Measurements from ENCODE around the gene KRT75.

KRT75 gene

DNA sequence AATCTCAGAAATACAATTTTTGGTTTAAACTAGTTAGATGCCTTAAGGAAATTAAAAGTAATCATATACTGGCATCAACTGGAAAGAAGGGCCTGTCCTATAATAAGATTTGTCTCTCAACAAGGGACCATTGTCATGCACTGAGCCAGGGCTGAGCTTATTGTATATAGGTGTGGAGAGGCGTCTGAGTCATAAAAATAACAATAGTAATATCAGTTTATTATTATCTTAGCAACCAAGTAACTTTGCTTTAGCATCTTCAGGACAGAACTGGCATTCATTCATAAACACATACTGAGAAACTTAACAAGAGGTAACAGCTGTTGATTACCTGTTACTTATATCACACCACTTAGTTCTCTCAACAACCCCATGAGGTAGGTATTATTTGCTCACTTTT lies 7.1 kb downstream of the KRT75 start:
- TF ChIP-seq CREB1 (IDR thresholded peaks at IDR 0.05; ENCODE audit: low read depth) (no peak), NFIC (IDR thresholded peaks at IDR 0.05) (no peak), EGR1 (IDR thresholded peaks at IDR 0.05) (no peak), ZBTB7A (IDR thresholded peaks at IDR 0.05; ENCODE audit: low read depth) (no peak), MAX (IDR thresholded peaks at IDR 0.05) (no peak), FOXM1 (IDR thresholded peaks at IDR 0.05; ENCODE audit: borderline replicate concordance, low read depth) (no peak), RAD21 (IDR thresholded peaks at IDR 0.05; ENCODE audit: low read depth) (no peak), TEAD4 (IDR thresholded peaks at IDR 0.05) (no peak), CEBPB (IDR thresholded peaks at IDR 0.05) (no peak), EP300 (IDR thresholded peaks at IDR 0.05; ENCODE audit: borderline replicate concordance) (no peak)
- TF ChIP-seq, protein P1, sequence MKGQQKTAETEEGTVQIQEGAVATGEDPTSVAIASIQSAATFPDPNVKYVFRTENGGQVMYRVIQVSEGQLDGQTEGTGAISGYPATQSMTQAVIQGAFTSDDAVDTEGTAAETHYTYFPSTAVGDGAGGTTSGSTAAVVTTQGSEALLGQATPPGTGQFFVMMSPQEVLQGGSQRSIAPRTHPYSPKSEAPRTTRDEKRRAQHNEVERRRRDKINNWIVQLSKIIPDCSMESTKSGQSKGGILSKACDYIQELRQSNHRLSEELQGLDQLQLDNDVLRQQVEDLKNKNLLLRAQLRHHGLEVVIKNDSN (IDR thresholded peaks at IDR 0.05): no peak
- TF ChIP-seq, protein P2, sequence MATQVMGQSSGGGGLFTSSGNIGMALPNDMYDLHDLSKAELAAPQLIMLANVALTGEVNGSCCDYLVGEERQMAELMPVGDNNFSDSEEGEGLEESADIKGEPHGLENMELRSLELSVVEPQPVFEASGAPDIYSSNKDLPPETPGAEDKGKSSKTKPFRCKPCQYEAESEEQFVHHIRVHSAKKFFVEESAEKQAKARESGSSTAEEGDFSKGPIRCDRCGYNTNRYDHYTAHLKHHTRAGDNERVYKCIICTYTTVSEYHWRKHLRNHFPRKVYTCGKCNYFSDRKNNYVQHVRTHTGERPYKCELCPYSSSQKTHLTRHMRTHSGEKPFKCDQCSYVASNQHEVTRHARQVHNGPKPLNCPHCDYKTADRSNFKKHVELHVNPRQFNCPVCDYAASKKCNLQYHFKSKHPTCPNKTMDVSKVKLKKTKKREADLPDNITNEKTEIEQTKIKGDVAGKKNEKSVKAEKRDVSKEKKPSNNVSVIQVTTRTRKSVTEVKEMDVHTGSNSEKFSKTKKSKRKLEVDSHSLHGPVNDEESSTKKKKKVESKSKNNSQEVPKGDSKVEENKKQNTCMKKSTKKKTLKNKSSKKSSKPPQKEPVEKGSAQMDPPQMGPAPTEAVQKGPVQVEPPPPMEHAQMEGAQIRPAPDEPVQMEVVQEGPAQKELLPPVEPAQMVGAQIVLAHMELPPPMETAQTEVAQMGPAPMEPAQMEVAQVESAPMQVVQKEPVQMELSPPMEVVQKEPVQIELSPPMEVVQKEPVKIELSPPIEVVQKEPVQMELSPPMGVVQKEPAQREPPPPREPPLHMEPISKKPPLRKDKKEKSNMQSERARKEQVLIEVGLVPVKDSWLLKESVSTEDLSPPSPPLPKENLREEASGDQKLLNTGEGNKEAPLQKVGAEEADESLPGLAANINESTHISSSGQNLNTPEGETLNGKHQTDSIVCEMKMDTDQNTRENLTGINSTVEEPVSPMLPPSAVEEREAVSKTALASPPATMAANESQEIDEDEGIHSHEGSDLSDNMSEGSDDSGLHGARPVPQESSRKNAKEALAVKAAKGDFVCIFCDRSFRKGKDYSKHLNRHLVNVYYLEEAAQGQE (IDR thresholded peaks at IDR 0.05; ENCODE audit: low read depth): no peak

GRCh38 chr12:52426034-52426433 lies 8.1 kb downstream of the KRT75 start:
- TF ChIP-seq EP300 (IDR thresholded peaks at IDR 0.05; ENCODE audit: borderline replicate concordance) (no peak), TAF1 (IDR thresholded peaks at IDR 0.05; ENCODE audit: low read depth) (no peak), CREB1 (IDR thresholded peaks at IDR 0.05; ENCODE audit: low read depth) (no peak), EGR1 (IDR thresholded peaks at IDR 0.05) (no peak), TEAD4 (IDR thresholded peaks at IDR 0.05) (no peak), FOXM1 (IDR thresholded peaks at IDR 0.05; ENCODE audit: borderline replicate concordance, low read depth) (no peak), NFIC (IDR thresholded peaks at IDR 0.05) (no peak), TCF12 (IDR thresholded peaks at IDR 0.05; ENCODE audit: low read depth) (no peak), ZBTB7A (IDR thresholded peaks at IDR 0.05; ENCODE audit: low read depth) (no peak), YY1 (IDR thresholded peaks at IDR 0.05; ENCODE audit: low read depth) (no peak), MAX (IDR thresholded peaks at IDR 0.05) (no peak), CEBPB (IDR thresholded peaks at IDR 0.05) (no peak), RAD21 (IDR thresholded peaks at IDR 0.05; ENCODE audit: low read depth) (no peak)
- TF ChIP-seq, protein P1 (IDR thresholded peaks at IDR 0.05): no peak
- TF ChIP-seq, protein P2 (IDR thresholded peaks at IDR 0.05; ENCODE audit: low read depth): no peak

DNA sequence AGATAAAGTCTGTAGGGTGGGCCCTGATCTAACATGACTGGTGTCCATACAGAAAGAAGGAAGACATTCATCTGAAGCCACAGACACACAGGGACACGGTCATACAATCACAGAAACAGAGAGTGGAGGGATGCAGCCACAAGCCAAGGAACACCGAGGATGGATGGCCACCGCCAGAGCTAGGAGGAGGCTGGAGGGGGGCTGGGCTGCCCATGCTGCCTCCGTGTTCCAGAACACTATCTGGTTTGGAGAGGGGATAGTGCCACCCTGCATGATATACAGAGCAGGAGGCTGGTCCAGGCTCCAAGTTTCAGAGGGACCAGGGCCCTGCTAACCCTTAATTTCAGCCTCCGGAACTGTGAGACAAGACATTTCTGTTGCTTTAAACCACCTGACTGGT lies 8.7 kb downstream of the KRT75 start:
- TF ChIP-seq ZBTB7A (IDR thresholded peaks at IDR 0.05; ENCODE audit: low read depth) (no peak), YY1 (IDR thresholded peaks at IDR 0.05; ENCODE audit: low read depth) (no peak), CREB1 (IDR thresholded peaks at IDR 0.05; ENCODE audit: low read depth) (no peak), TAF1 (IDR thresholded peaks at IDR 0.05; ENCODE audit: low read depth) (no peak), TCF12 (IDR thresholded peaks at IDR 0.05; ENCODE audit: low read depth) (no peak), EGR1 (IDR thresholded peaks at IDR 0.05) (no peak), EP300 (IDR thresholded peaks at IDR 0.05; ENCODE audit: borderline replicate concordance) (no peak), FOXM1 (IDR thresholded peaks at IDR 0.05; ENCODE audit: borderline replicate concordance, low read depth) (no peak), NFIC (IDR thresholded peaks at IDR 0.05) (no peak)
- TF ChIP-seq, protein P2 (IDR thresholded peaks at IDR 0.05; ENCODE audit: low read depth): no peak
- TF ChIP-seq, protein P1 (IDR thresholded peaks at IDR 0.05): no peak

All from Ishikawa (cell line).